ENCODE results near the gene MPPED1.

Gene MPPED1

GRCh38 chr22:43512279-43512678 lies 100.5 kb downstream of the MPPED1 start:
- no peak overlapping the region for H3K27ac ChIP-seq
- no peak for DNase-seq (ENCODE audit: low spot score)
- TF ChIP-seq CTCF (IDR thresholded peaks at IDR 0.05): no peak
- no peak overlapping the region for H3K4me3 ChIP-seq

GRCh38 chr22:43514476-43515157 lies 102.8 kb downstream of the MPPED1 start:
- Histone ChIP-seq H3K4me3 (no peak overlapping the region), H3K27ac (no peak overlapping the region)
- DNase-seq (ENCODE audit: low spot score): no peak
- TF ChIP-seq CTCF (IDR thresholded peaks at IDR 0.05): no peak

- Histone ChIP-seq H3K4me3 (no peak overlapping the region), H3K27ac (no peak overlapping the region)
- TF ChIP-seq CTCF (IDR thresholded peaks at IDR 0.05): no peak
- DNase-seq (ENCODE audit: low spot score): no peak
Observed at GRCh38 chr22:43515411-43515810, 103.6 kb downstream of the MPPED1 start.

- no peak overlapping the region for H3K4me3 ChIP-seq
- no peak for DNase-seq (ENCODE audit: low spot score)
- no peak for TF ChIP-seq CTCF (IDR thresholded peaks at IDR 0.05)
- no peak overlapping the region for H3K27ac ChIP-seq
Observed at GRCh38 chr22:43515902-43516301, 104.1 kb downstream of the MPPED1 start.

GRCh38 chr22:43516386-43516785 lies 104.6 kb downstream of the MPPED1 start:
- Histone ChIP-seq H3K27ac (no peak overlapping the region), H3K4me3 (no peak overlapping the region)
- no peak for DNase-seq (ENCODE audit: low spot score)
- no peak for TF ChIP-seq CTCF (IDR thresholded peaks at IDR 0.05)

- no peak for TF ChIP-seq CTCF (IDR thresholded peaks at IDR 0.05)
- DNase-seq (ENCODE audit: low spot score): no peak
- H3K4me3 ChIP-seq: no peak overlapping the region
- H3K27ac ChIP-seq: no peak overlapping the region
Observed at GRCh38 chr22:43516996-43517635, 105.3 kb downstream of the MPPED1 start.

- Histone ChIP-seq H3K27ac (no peak overlapping the region), H3K4me3 (no peak overlapping the region)
- TF ChIP-seq CTCF (IDR thresholded peaks at IDR 0.05): no peak
- DNase-seq (ENCODE audit: low spot score): no peak
Observed at GRCh38 chr22:43520632-43521039, 108.8 kb downstream of the MPPED1 start.

Data from coronary artery (tissue), 2 donors.